ENCODE data around the gene GNA12.

- TF ChIP-seq CTCF (IDR thresholded peaks at IDR 0.05 in 2 of 3, conservative IDR thresholded peaks at IDR 0.05 in 1 of 3; ENCODE audit: control insufficient read depth in 2 of 3, extremely low read depth in 1 of 3, insufficient read depth in 1 of 3, low read depth in 3 of 3, low read length in 3 of 3), result no peak
- no peak for TF ChIP-seq CHD2 (IDR thresholded peaks at IDR 0.05; ENCODE audit: borderline replicate concordance, low read depth, low read length)
- no peak for TF ChIP-seq RAD51 (IDR thresholded peaks at IDR 0.05)
- no peak for TF ChIP-seq YY1 (IDR thresholded peaks at IDR 0.05; ENCODE audit: low read depth, low read length)
- no peak for TF ChIP-seq EZH2 (IDR thresholded peaks at IDR 0.05; ENCODE audit: borderline replicate concordance, control insufficient read depth, low read depth, low read length)
- TF ChIP-seq ASH2L (IDR thresholded peaks at IDR 0.05; ENCODE audit: borderline replicate concordance, low read depth), result no peak
- no peak for TF ChIP-seq BHLHE40 (IDR thresholded peaks at IDR 0.05; ENCODE audit: borderline replicate concordance in 1 of 2, low read depth in 2 of 2, low read length in 1 of 2)
- no peak for TF ChIP-seq POLR2A (IDR thresholded peaks at IDR 0.05; ENCODE audit: low read depth, low read length)
- no peak for TF ChIP-seq YBX1 (IDR thresholded peaks at IDR 0.05)
- TF ChIP-seq BCLAF1 (IDR thresholded peaks at IDR 0.05), result no peak
- TF ChIP-seq ESRRA (IDR thresholded peaks at IDR 0.05; ENCODE audit: low read length), result no peak
- TF ChIP-seq CHD1 (IDR thresholded peaks at IDR 0.05; ENCODE audit: low read depth, low read length), result no peak
- no peak for TF ChIP-seq RCOR1 (conservative IDR thresholded peaks at IDR 0.05; ENCODE audit: low read depth, low read length)
- TF ChIP-seq STAT3 (IDR thresholded peaks at IDR 0.05; ENCODE audit: low read depth, low read length), result no peak
Observed at GRCh38 chr7:2708547-2709310, 135.4 kb downstream of the GNA12 start.
